Activated gamma-delta T cell (primary cell): ENCODE measurements around the gene PAK5.

Experiments used
- DNase-seq: peaks from one replicate; lab custom pipeline; 2025; lab: John Stamatoyannopoulos, UW

The PAK5 gene

DNA sequence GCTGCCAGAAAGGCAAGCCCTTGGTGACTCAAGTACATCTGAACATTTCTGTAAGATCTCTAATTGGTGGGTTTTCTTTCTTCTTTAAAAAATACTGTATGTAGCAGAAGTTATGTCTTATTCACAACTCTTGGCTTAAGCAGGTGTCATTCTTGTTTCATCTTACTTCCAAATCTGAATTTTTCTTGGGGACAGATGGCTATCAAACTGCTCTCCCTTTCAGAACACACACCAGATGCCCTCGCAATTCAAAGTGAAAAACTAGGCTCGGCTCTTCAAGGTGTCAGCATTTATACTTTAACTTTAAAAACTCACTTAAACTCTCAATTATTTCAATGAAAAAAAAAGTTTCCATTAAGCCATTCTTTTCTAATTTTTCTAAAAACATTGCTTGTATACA lies 49.7 kb downstream of the PAK5 start:
- no peak for DNase-seq

DNA sequence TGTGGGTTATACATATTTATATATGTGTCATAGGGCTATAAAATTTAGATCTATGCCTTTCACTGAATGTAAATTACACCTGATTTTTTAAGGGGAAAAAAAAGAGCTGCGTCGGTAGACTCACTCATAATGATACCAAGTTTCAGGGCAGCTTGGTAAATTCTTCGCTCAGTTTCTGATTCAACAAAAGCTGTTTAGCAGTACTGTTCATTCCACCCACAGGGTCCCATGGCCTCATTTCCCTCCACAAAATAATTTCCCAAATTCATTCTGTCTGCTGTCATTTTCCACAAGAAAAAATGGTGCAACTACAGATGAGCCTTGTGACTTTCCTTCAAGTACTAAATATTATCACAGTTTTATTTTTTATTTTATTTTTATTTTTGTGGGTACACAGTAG lies 63.7 kb downstream of the PAK5 start:
- no peak for DNase-seq

DNA sequence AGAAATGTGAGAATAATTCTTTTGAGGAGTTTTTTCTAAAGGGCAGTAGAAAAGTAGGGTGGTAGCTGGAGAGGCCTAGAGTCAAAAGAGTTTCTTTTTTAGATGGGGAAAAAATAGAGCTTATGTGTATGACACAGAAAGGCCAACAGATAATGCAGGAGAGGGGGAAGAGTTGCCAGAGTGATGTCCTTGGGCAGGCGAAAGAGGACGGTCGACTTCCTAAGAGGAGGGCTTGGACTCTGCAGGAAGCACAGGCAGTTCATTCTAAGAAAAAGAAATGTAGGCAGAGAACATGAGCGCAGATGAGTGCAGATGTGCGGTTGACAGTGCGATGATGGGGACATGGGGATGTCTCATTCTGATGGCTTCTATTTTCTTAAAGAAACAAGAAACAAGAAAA lies 68.9 kb downstream of the PAK5 start:
- no peak for DNase-seq

DNA sequence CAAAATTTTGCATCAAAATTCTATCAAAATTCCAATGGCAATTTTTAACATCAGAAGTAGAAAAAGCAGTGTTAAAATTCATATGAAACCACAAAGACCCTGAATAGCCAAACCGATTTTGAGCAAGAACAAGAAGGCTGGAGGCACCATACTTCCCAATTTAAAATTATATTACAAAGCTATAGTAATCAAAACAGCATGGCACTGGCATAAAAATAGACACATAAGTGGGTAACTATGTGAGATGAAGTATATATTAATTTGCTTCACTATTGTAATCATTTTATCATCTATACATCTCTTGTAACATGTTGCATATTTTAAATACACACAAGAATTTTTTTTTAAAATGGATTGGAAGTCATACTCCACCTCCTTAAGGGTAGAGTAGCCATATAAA lies 77.4 kb downstream of the PAK5 start:
- DNase-seq: no peak

DNA sequence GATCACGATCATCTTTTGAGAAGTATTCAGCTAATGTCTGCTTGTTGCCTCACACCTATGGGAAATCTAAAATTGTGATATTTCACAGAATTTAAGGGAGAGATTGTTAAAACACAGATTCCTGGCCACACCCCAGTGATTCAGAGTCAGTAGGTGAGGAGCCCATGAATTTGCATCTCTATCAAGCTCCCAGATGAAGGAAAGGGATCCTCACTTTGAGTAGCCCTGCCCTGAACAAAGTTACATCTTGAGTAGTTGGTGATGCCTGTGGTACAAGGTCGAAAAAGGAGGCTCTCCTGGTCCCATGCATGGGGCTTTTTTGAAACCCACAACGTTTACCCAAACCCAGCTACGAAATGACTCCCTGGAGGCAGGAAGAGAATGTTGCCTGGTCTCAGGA lies 79.5 kb downstream of the PAK5 start:
- no peak for DNase-seq

DNA sequence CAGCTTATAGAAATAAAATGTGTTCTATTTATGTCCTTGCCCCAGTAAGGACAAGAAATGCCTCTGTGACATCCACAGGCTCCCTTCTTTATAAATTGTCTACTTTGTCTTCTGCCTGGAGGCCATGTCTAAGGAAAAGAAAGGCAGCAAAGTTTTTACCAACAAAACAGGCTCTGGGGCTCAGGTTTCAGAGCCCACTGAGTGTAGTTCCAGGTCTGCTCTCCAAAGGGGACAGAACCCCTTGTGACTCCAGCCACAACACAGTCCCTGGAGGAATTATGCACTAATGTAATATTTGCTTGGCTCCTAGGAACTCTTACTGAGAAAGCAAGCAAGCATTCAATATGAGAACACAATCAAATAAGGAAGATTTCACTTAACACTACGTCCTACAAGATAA lies 80.1 kb downstream of the PAK5 start:
- DNase-seq: no peak

DNA sequence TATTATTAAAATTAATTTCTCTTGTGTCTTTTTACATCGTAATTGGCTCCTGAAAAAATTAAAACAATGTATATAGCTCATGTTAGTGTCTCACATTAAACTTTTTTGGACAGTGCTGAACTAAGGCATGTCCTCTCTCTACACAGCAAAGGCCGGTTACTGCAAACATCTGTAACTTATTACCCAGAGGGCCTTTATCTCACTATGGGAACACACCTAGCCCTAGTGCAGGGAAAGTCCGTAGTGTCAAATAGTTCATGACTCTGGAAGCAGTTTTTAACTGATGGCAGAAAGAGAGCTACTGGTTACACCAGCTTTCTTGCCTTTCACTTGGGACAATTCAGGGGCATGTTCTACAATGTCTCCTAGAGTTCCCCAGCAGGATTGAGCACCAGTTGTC lies 82.2 kb downstream of the PAK5 start:
- DNase-seq: no peak

DNA sequence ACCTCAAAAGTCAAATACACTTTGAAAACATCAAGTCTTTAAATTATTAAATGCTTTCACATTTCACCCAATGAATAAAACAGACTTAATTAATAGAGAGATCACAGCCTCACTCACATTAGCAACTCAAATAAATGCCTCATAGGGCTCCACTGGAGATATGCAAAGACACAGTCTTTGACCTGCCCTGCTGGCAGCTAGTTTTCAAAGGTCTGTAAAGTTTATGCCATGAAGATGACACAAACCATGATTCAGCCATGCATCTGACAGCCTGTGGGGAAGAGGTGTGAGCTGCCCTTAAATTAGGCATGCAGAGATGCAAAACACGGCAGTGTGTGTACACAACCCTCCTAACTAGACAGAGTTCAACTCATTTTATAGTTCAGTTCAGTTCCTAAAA lies 83.6 kb downstream of the PAK5 start:
- no peak for DNase-seq

DNA sequence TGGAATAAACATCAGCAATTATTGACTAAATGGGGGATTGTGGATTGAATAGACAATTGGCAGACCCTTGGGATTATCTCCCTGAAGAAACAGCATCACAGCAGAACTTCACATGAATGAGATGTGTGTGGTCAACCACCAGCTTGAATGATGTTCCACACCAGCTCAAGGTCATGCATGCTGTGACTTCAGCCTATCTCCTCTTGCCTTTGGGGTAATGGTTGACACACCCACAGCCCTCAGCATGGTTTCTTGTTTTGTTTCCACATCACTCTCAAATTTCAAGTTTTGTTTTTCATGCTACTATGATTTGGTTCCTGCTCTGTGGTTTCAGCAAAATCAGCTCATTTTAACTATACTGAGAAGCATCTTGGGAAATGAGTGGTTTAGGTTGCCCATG lies 94.3 kb downstream of the PAK5 start:
- no peak for DNase-seq

DNA sequence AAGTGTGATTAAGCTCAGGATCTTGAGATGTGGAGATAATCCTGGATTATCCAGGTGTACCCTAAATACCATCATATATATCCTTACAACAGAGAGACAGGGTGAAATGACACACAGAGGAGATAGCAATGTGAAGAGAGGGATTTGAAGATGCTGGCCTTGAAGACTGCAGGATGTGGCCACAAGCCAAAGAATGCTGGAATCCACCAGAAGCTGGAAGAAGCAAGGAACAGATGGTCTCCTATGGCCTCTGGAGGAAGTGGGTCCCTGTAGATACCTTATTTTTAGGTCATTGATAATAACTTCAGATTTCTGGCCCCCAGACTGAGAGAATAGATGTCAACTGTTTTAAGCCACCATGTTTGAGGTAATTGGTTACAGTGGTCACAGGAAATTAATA lies 95.0 kb downstream of the PAK5 start:
- no peak for DNase-seq

DNA sequence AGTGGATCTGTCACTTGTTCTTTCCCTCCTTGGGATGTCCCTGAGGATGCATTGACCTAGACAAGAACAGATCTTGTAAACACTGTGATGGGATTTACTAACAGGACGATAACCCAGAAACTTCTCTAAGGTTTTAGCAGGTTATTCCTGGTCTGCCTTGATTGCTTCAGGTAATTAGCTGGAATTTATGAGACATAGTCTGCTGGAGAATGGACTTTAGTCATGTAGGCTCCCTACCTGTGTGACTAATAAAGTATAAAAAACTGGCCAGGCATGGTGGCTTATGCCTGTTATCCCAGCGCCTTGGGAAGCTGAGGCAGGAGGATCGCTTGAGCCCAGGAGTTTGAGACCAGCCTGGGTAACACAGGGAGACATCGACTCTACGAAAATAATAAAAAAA lies 96.1 kb downstream of the PAK5 start:
- DNase-seq: no peak

DNA sequence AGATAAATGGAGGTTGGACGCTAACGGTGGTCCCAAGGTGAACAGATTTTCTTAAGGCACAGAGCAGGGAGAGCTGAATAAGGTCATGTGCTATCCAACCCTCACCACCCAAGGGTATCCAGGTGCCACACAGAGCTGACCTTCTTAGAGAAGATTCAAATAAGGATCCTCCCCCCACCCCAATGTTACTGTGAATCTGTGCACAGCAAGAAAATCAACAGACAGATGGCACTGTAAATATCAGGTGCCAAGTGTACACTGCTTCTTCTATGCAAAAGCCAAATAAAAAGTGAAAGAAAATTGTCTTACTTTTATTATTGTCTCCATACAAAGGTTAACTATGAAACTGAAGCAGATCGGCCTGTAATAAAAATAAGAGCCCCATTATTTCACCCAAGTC lies 96.9 kb downstream of the PAK5 start:
- DNase-seq: no peak

DNA sequence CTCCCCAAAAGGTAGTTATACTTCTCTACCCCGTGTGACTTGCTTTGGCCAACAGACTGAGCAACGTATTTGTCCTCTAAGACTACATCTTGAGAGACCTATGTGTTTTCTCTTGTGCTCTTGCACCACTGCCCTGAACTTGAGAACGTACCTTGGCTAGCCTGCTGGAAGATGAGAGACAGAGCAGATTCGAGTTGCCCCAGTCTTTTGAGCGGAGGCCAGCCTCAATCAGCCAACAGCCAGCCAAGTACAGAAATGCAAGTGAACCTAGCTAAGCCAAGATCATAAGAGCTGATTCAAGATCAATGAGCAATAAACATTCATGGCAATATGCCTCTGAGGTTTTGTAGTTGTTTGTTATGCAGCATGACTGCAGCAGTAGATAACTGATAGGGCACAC lies 98.4 kb downstream of the PAK5 start:
- no peak for DNase-seq

DNA sequence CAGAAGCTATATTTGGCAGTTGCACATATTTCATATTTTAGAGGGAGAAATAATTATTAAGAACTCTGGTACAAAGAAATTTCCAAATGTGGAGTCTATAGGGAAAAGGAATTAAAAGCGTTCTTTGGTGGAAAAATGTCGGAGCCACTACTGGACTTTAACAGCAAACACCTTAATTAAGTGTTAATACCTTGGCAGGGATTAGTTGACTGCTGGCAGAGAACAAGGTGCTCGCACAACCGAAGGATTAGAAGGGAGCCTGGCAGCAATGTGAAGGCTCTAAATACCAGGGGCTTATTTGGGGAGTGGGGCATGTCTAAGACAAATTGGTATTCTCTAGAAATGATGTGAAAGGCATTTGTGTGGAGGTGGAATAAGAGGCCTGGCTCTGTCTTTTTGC lies 98.9 kb downstream of the PAK5 start:
- DNase-seq: no peak

DNA sequence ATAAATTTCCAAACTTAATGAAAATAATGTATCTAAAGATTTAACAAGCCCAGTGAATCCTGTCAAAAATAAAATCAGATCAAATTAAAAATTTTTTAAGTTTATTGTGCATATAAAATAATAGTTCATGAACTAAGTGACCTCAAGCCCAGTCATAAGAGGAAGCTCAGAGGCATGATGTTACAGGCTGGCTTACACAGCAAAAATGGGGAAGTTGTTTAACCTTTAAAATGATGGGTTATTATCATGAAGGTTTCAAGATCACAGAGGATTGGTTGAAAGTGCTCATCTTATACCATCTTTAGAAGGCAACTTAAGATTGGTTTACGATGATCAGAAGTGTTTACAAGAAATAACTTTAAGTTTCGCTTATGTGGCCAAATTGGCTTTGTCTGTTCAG lies 102.5 kb downstream of the PAK5 start:
- no peak for DNase-seq

DNA sequence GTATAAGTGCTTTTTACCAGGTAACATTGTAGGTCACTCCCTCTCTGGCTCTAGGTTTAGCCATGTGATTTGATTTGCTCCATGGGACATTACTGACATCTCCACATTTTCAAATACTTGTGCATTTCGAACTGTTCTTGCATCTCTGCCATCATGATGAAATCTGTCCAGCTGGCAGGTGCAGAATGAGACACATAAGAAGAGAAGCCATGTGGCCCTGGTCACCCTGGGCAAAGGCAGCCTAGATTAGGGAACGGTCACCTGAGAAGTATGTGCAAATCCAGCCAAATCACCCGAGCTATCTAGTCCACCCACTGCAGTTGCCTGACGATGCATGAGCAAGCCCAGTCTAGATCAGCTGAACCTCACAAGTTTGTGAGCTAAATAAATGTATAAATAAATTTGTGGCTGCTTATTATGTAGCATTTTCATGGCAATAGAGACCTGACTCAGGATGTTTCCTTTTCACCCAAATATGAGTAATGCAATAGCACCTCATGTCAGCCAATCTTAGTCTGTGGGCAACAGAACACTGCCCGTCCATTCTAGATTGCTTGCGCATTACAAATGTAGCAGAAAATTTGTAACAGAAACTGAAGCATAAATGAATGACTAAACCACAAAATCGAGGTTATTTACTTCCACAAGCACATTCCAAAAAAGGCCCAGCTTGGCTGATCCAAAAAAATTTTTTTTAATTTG lies 115.2 kb downstream of the PAK5 start:
- DNase-seq: no peak

DNA sequence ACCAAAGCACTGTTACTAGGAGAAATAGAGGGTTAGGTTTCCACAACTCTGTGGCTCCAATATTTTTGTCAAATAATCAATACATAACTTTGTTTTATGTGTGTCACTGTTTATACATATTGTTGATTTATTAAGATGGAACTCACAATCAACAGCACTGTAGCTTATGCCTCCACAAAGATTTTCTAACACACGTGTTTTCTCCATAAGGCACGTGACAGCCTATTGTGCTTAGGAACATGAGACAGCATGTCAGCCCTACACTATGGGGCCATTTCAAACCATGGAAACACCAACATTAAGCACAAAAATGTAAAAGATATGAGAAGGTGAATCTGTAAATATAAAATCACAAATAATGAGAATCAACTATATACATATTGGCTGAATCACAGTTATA lies 127.0 kb downstream of the PAK5 start:
- DNase-seq: no peak

DNA sequence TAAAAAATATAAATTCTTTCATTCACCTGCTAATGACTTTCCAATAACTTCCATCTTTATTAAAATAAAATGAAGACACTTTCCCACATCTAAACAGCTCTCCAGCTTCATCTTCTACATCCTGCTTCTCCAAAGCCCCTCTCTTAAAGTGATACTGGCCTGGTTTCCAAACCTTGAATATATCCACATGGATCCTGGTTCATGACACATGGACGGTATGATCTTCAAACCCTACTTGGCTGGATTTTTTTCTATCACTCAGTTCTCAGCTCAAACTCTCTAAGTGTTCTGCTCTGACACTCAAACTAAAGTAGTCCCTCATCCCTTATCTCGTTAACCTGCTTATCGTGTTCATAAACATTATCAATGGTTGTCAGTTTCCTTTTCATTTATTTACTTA lies 128.2 kb downstream of the PAK5 start:
- no peak for DNase-seq

DNA sequence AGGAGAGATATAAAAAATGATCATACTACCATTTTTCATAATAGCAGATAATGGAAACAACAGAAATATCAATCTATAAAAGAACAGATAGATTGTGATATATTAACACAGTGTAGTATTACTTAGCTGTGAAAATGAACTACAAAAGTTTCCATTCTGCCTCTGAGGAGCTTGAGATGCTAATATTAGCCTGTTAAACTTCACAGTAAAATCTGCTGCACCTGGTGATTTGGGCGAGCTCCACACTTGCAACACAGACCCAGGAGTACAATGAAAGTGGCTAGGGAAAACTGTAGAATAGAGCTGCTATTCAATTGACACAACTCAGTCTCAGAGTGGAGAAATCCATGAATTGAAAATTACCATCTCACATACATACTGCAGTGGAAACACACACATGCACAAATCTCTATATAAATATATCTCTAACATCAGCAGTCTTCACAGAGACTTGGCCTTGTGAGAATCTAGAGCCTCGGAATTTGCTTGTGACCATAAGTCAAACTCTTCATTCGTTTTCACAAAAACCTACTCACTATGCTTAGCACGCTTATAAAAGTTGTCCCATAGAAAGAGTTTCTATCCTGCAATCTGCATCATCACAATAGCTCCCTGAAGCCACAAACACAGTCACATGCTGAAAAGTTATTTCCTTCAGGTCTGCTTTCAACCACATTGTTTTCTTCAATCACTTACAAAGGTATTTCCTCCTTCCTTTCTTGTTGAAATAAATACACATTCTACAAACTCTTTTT lies 133.0 kb downstream of the PAK5 start:
- DNase-seq: no peak

DNA sequence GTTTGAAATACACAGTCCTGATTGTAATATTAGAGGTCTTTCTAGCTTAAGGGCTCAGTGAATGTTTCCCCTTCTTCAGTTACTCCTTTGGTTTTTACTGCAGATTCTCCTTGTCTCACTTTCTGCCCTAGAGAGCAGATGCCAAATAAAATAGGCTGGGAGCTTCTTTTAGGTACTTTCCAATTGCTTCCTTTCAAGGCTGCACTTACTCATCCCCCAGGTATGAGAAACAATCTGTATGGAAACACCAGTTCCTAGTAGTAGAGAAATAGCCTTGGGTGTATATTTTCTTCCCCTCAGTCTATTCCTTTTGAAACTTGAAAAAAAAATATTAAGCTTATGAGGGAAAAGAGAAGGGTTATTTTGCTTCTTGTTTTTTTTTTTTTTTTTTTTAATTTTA lies 139.7 kb downstream of the PAK5 start:
- DNase-seq: no peak

DNA sequence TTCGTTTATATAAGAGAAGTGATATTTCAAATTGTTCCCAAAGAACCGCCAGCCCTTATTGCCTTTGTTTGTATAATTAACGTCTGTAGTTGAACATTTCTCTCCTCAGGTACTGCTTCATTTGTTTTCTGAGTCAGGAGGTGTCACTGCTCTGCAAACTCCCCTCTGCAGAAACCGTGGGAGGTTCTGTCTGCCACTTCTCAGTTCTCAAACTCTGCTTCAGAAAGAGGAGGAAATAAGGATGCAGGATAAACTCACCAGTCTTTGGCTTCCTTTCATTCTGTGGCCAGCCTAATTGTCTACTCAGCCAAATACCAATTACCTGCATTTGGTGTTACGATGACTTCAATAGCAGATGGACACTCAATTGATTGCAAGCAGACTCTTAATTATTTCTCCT lies 149.8 kb downstream of the PAK5 start:
- no peak for DNase-seq

DNA sequence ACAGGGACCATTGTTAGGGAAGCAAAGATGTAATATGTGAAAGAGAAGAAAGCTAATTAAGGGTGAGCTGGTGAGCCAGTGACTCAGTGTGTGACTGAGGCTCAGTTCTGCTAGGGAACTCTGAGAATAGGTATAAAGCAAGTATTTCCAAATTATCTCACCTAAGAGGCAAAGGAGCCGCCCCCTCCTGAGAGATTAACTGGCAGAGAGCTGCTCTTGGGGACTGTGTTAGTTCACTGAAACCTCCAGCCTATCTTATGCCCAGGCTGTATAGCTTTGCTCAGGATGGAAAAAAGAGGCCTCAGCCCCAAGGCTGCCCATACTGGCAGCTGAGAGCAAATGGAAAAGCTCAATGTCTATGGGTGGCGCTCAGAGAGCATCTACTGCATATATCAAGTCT lies 152.0 kb downstream of the PAK5 start:
- DNase-seq: no peak

DNA sequence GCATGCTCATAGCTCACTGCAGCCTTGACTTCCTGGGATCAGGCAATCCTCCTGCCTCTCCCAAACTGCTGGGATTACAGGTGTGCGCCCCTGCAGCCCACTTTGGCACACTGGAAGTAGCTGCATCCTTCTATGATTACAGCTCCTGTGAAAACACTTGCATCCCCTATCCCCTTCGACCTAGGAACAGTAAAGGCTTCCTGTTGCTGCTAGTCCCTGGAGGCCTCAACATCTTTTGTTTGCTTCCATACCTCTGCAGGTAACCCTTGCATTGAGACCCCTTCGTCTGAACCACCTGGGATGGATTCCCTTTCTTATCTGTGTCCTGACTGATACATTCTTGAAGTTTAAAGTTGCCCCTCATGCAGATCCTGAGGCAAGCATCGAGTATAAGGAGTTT lies 152.4 kb downstream of the PAK5 start:
- no peak for DNase-seq

DNA sequence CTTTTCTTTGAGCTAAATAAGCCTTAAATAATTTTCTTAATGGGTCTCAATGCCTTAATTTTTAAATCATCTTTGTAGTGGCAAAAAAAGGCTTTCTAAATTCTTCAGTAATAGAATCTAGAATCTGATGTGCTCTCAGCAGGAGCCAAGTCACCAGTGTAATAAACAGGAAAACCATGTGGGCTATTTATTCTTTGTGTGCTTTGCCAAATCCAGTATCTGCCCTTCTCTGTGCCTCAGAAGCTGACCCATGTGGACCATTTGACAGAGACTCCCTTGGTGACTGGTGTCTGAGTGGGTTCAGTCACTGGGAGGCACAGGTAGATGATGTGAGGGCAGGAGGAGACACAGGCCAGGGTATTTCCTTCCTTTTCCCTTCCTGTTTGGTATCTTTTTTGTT lies 152.9 kb downstream of the PAK5 start:
- no peak for DNase-seq
